Stimulated activated CD4-positive, alpha-beta T cell treated with anti-CD3 and anti-CD28 coated beads, Interleukin-4, amount 100 ng/mL, for 24 hours (primary cell): ENCODE data around the gene PAQR9.

ENCODE experiments used
- DNase-seq: peaks from one replicate; pipeline ENCODE4 v3.0.0-alpha.2; 2020

PAQR9 gene

DNA sequence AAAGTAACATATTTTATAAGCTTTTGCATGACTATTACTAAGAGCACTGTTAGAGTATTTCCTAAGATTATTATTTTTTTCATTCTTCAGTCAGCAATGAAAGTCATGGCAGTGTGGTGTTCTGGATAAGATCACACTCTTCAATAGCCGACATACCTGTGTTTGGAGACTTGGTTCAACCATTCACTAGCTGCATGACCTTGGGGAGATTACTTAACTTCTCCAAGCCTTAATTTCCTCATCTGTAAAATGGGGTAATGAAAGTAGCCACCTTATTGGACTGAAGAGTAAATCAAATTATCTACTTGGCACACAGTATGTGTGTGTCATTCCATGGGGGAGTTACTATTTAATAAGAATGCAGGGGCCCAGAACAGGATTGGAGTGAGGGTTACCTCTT, 50.0 kb downstream of the PAQR9 start:
- DNase-seq, result no peak

DNA sequence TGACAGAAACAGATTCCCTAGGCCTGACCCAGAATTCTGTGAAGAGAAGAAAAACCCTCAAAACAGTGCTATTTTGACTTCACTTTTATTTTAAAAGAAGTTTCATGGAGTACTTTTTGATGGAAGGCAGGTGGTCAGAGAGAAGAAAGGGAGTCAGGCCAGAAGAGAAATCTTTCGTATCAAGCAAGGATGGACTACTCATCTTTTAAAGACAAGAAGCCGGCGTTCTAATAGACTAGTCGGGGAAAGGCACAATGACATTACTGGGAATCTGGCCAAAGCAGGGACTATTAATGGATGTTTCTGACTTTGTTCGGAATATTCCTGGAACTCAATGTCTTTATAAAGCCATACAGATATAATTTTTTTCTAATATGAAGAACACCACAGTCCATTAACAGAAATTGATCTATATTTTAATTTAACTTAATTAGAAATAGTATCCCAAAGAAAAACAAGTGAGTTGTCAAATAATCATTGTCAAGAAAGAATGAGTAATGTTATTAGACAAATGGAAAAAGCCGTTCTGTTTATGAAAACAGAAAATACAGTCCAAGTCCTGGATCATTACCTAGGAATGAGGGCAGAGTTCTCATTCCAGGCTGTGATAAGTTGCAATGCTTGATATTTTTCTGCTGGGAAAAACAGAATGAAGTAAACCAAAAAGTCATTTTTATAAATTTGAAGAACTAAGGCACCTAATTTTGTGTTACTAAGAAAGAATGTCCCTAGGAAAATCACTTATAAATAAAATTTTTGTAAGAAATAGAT, 50.9 kb downstream of the PAQR9 start:
- DNase-seq, result no peak
